ENCODE measurements around the gene PTPA. TPM values are rescaled to one million over a fixed set of nuclear protein-coding genes. Genes with fewer than 3 reads are reported as not detected.
A peak's percentile ranks its signal among the peaks of the same experiment; 100 is the strongest.

PTPA gene
- total RNA-seq, 1 donor from 2014 or later = 144 TPM

DNA sequence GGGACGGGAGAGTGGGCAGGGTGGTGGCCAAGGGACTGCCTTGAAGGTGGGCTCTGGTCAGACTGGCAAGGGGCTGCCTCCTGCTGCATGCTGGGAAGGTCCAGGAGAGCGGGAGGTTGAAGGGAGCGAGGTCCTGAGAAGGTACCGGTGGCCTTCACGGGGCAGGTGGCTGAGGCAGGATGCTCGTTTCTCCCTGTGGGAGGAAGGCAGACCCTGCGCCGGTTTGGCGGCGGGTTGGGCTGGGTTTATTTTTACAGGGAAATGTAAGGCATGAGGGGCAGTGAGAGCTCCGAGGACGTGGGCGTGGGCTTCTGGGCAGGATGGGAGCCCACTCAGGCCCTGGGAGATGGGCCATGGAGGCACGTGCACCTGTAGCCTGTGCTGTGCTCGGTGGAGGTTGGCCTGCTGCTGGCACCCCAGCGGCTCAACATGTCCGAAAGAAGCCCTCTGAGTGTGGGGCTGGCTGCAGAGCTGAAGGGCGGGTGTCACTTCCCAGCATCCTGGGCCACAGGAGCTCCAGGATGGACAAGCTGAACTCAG is 39.5 kb downstream of the PTPA start:
- TF ChIP-seq, protein P1, sequence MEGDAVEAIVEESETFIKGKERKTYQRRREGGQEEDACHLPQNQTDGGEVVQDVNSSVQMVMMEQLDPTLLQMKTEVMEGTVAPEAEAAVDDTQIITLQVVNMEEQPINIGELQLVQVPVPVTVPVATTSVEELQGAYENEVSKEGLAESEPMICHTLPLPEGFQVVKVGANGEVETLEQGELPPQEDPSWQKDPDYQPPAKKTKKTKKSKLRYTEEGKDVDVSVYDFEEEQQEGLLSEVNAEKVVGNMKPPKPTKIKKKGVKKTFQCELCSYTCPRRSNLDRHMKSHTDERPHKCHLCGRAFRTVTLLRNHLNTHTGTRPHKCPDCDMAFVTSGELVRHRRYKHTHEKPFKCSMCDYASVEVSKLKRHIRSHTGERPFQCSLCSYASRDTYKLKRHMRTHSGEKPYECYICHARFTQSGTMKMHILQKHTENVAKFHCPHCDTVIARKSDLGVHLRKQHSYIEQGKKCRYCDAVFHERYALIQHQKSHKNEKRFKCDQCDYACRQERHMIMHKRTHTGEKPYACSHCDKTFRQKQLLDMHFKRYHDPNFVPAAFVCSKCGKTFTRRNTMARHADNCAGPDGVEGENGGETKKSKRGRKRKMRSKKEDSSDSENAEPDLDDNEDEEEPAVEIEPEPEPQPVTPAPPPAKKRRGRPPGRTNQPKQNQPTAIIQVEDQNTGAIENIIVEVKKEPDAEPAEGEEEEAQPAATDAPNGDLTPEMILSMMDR (conservative IDR thresholded peaks at IDR 0.05) = no peak
- Mint-ChIP-seq H3K27ac (ENCODE audit: unreplicated experiment) (no peak overlapping the region), H3K9me3 (no peaks in the 10 kb centered on the region), H3K27me3 (ENCODE audit: low read depth) (no peaks in the 10 kb centered on the region), H3K4me1 (peaks cover 23% of the 10 kb centered on the region), H3K36me3 (ENCODE audit: low read depth) (no peaks in the 10 kb centered on the region), H3K4me3 (no peak overlapping the region)
- no peak for DNase-seq (ENCODE audit: low read depth, low spot score)

DNA sequence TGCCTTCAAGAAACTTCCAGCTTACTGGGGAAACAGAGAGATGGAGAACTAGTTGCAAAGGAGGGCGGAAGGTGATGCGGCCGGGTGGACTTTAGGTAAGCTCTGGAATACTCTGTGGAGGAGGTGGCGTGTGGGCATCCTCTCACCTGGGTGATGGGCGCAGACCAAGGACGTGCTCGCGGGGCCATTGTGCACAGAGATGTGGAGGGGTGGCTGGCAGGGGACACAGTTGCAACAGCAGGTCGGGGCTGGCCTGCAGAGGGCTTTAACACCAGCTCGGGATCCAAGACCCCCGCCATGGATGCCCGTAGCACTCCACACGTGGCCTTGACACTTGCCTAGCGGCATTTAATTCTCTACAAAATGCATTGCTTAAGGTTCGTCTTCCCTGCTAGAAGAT is 40.3 kb downstream of the PTPA start:
- H3K4me1 Mint-ChIP-seq = peaks cover 16% of the 10 kb centered on the region
- H3K9me3 Mint-ChIP-seq = no peaks in the 10 kb centered on the region
- no peak overlapping the region for H3K27ac Mint-ChIP-seq (ENCODE audit: unreplicated experiment)
- no peak for DNase-seq (ENCODE audit: low read depth, low spot score)
- no peak overlapping the region for H3K4me3 Mint-ChIP-seq
- H3K27me3 Mint-ChIP-seq (ENCODE audit: low read depth) = no peaks in the 10 kb centered on the region
- no peaks in the 10 kb centered on the region for H3K36me3 Mint-ChIP-seq (ENCODE audit: low read depth)
- TF ChIP-seq, protein P1 (conservative IDR thresholded peaks at IDR 0.05) = no peak

- Mint-ChIP-seq H3K27ac (ENCODE audit: unreplicated experiment) (no peak overlapping the region), H3K9me3 (no peaks in the 10 kb centered on the region), H3K36me3 (ENCODE audit: low read depth) (no peaks in the 10 kb centered on the region), H3K4me3 (no peak overlapping the region), H3K4me1 (peaks cover 5% of the 10 kb centered on the region), H3K27me3 (ENCODE audit: low read depth) (no peaks in the 10 kb centered on the region)
- TF ChIP-seq, protein P1 (conservative IDR thresholded peaks at IDR 0.05) = no peak
- no peak for DNase-seq (ENCODE audit: low read depth, low spot score)
Observed at GRCh38 chr9:129154866-129155477, 43.8 kb downstream of the PTPA start.

GRCh38 chr9:129156163-129156562 is 44.9 kb downstream of the PTPA start:
- Mint-ChIP-seq H3K4me3 (no peak overlapping the region), H3K4me1 (peaks cover 3% of the 10 kb centered on the region), H3K9me3 (no peaks in the 10 kb centered on the region), H3K27ac (ENCODE audit: unreplicated experiment) (no peak overlapping the region), H3K36me3 (ENCODE audit: low read depth) (no peaks in the 10 kb centered on the region), H3K27me3 (ENCODE audit: low read depth) (no peaks in the 10 kb centered on the region)
- TF ChIP-seq, protein P1 (conservative IDR thresholded peaks at IDR 0.05) = no peak
- no peak for DNase-seq (ENCODE audit: low read depth, low spot score)

DNA sequence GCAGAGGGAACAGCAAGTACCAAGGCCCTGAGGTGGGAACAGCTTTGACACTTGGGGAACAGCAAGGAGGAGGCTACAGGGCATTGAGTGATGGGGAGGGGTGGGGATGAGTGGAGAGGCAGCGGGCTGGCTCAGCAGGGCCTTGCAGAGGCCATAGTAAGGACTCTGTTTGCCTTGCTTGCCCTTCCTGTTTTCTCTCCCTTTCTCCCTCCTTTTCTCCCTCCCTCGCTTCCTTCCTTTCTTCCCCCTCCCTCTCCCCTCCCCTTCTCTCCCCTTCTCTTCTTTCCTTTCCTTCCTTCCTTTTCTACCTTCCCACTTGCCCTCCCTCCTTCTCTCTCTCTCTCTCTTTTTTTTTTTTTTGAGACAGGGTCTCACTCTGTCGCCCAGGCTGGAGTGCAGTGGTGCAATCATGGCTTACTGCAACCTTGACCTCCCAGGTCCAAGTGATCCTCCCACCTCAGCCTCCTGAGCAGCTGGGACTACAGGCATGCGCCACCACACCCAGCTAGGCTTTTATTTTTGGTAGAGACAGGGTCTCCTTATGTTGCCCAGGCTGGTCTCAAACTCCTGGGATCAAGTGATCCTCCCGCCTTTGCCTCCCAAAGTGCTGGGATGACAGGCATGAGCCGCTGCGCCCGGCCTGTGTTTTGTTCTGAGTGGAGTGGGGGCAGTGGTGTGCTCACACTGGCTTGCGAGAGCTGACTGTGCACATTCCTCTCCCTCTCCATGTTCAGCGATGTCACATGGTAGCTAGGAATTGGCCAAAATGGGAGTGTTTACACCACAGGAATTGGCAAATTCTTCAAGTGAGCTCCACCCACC is 49.7 kb downstream of the PTPA start:
- H3K4me1 Mint-ChIP-seq = peaks cover 16% of the 10 kb centered on the region
- H3K27ac Mint-ChIP-seq (ENCODE audit: unreplicated experiment) = peak overlapping the region; percentile 10
- peaks cover 3% of the 10 kb centered on the region for H3K36me3 Mint-ChIP-seq (ENCODE audit: low read depth)
- H3K4me3 Mint-ChIP-seq = no peak overlapping the region
- H3K27me3 Mint-ChIP-seq (ENCODE audit: low read depth) = peaks cover 2% of the 10 kb centered on the region
- no peak for DNase-seq (ENCODE audit: low read depth, low spot score)
- TF ChIP-seq, protein P1 (conservative IDR thresholded peaks at IDR 0.05) = no peak
- no peaks in the 10 kb centered on the region for H3K9me3 Mint-ChIP-seq

Measured in neural crest cell (in vitro differentiated cells).